ENCODE measurements around the gene DPEP2.
"Not testable (repeated sequence)": the region's sequence is repeated elsewhere in the genome, so short reads cannot be mapped to it uniquely, and the experiment has no call there.

DPEP2 gene

DNA sequence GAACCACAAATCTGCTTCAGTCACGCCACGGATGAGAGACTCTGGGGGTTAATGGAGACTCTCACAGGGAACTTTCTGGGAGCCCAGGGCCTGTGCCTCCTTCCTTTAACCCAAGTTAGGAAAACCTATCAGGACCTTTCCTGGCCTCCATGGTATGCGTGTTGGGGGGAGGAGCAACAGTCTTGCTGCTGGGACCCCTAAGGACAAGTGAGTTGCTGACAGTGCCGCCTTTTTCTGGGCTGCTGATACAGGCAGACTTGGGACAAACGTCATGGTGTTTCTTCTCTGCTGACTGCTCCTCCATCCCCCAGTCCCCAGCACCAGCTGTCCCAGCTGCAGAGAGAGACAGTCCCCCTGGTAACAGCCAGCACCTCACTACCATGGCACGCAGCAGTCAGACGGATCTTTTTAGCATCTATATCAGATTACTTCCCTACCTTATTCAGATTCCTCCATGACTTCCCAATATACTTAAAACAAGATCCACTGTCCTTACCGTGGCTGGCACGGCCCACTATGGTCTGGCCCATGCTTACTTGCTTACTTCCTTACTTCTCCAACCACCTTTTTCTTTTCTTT lies 10.0 kb upstream of the DPEP2 start:
- no peak for DNase-seq (ENCODE audit: low read depth in 2 of 3, low spot score in 1 of 3)

DNA sequence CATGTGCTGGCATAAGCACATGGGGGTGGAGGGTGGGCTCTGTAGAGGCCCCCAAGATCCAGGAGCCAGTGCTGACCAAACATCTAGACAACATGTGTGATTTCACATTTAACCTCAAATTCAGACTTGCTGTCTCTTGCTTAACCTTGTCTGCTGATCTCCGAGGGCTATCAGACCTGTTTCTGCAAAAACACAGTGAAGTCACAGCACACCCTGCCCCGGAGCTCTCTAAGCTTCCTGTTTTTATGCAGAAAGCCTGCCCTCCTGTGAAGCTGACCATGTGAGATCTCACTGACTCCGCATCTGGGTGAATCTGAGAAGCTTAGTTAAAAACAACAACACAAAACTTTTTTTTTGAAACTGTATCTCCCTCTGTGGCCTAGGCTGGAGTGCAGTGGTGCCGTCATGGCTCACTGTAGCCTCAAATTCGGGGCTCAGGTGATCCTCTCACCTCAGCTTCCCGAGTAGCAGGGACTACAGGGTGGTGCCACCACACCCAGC lies 6.6 kb upstream of the DPEP2 start:
- DNase-seq (ENCODE audit: low read depth in 2 of 3, low spot score in 1 of 3) = no peak

DNA sequence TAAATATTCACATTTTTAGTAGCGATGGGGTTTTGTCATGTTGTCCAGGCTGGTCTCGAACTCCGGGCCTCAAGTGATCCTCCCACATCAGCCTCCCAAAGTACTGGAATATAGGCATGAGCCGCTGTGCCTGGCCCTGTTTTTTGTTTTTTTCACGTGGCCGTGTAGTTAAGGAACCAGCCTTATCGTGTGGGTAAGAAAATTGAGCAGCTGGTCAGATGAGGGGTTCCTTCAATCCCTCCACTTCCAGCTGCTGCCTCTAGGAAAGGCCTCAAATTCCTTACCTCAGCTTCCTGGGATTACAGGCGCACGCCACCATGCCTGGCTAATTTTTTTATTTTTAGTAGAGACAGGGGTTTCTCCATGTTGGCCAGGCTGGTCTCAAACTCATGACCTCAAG lies 5.9 kb upstream of the DPEP2 start:
- no peak for DNase-seq (ENCODE audit: low read depth in 2 of 3, low spot score in 1 of 3)

DNA sequence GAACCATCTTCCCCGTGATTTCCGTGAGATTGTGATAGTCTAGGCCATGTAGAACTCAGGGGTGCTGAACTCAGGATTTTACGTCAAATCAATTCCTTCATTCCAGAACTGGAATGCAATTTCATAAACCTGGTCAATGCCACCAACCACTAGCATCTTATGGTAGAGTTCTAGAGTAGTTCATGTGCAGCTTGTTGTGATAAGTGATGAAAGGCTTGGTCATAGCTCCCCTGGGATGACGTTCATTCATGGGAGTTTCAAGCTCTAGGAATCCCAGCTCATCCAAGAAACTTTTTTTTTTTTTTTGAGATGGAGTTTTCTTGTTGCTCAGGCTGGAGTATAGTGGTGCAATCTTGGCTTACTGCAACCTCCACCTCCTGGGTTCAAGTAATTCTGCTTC lies 3.7 kb upstream of the DPEP2 start:
- DNase-seq (ENCODE audit: low read depth in 2 of 3, low spot score in 1 of 3) = no peak

DNA sequence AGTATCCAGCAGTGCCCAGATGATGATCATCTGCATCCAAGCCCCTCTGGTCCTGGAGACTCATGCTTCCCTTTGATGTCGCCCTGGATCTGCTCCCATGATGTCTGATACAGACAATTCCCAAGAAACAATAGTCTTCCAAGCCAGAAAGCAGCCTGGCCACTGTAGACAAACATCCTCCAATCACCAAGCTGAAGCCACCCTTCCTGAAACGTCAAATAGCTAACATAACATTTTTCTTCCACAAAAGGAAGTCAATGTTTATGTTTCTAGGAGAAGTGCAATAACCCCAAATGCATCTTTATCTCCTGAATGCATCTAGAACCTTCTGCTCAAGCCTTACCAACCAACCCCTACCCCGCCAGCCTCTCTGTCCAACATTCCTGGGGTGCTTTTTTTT lies 1.2 kb upstream of the DPEP2 start:
- no peak for DNase-seq (ENCODE audit: low read depth in 2 of 3, low spot score in 1 of 3)

DNA sequence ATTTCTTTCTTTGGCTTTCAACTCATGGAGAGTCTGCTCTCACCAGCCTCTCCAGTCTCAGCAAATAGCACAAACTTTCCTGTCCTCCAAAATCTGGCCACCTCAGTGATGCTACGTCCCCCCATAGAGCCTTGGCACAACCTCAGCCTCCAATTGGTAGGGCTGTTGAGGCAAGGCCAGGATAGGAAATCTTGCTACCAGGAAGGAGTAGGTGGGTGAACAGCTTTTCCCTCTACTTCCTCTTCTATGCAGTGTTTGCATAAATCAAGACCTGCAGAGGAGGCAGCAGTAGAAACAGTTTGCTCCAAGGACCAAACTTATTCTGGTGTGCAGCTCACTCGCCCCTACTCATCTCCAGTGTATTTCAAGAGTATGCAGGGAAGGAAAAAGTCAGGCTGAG lies 701 bp upstream of the DPEP2 start:
- no peak for DNase-seq (ENCODE audit: low read depth in 2 of 3, low spot score in 1 of 3)

DNA sequence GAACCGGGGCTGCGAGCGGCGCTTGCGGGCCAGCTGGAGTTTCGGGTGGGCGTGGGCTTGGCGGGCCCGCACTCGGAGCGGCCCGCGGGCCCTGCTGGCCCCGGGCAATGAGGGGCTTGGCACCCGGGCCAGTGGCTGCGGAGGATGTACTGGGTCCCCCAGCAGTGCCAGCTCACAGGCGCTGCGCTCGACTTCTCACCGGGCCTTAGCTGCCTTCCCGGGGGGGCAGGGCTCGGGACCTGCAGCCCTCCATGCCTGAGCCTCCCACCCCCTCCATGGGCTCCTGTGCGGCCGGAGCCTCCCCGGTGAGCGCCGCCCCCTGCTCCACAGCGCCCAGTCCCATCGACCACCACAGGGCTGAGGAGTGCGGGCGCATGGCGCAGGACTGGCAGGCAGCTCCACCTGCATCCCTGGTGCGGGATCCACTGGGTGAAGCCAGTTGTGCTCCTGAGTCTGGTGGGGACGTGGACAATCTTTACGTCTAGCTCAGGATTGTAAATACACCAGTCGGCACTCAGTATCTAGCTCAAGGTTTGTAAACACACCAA lies 979 bp downstream of the DPEP2 start:
- DNase-seq (ENCODE audit: low read depth in 2 of 3, low spot score in 1 of 3) = not testable (repeated sequence)

DNA sequence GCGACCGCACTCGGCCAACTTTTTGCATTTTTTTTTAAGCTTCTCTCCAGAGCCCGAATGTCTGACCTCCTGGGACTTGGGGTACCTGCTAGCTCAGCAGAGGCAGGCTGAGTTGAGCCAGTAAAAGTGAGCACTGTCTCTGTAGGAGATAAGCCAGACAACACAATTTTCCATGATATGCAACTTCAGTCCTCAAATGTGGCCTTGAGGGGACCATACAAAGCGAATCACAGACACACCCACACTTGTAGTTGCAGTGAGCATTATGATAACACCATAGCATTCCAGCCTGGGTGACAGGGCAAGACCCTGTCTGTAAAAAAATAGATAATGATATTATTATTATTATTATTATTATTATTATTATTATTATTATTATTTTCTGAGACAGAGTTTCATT lies 2.6 kb downstream of the DPEP2 start:
- no peak for DNase-seq (ENCODE audit: low read depth in 2 of 3, low spot score in 1 of 3)

DNA sequence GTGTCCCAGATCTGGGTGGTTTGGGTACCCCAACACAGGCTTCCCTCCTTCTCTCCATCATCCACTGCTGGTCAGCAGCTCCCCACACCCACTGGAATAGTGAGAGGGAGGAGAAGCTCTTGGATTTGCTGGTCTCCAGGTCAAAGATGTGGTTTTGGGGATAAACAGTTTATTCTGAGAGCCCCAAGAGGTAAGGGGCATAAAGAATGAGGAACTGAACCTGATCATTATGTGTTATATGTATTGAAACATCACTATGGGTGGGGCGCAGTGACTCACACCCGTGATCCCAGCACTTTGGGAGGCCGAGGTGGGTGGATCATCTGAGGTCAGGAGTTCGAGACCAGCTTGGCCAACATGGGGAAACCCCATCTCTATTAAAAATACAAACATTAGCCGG lies 3.9 kb downstream of the DPEP2 start:
- DNase-seq (ENCODE audit: low read depth in 2 of 3, low spot score in 1 of 3) = no peak

DNA sequence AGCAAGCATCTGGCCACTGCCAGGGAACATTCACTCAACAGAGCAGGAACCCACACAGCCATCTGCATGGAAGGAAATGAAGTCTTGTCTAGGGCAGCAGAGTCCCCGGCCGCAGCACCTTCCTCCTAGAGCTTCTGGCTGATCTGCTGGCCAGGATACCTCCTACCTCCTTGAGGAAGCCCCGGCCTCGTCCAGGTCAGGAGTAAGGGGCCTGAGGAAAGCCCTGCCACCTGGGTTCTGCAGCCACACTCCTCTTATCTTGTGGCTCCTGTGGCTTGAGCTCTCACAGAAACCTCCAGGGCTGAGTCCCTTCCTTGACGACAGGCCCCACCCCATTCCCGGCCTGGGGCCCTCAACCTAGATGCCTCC lies 5.3 kb downstream of the DPEP2 start:
- DNase-seq (ENCODE audit: low read depth in 2 of 3, low spot score in 1 of 3) = not testable (repeated sequence)

DNA sequence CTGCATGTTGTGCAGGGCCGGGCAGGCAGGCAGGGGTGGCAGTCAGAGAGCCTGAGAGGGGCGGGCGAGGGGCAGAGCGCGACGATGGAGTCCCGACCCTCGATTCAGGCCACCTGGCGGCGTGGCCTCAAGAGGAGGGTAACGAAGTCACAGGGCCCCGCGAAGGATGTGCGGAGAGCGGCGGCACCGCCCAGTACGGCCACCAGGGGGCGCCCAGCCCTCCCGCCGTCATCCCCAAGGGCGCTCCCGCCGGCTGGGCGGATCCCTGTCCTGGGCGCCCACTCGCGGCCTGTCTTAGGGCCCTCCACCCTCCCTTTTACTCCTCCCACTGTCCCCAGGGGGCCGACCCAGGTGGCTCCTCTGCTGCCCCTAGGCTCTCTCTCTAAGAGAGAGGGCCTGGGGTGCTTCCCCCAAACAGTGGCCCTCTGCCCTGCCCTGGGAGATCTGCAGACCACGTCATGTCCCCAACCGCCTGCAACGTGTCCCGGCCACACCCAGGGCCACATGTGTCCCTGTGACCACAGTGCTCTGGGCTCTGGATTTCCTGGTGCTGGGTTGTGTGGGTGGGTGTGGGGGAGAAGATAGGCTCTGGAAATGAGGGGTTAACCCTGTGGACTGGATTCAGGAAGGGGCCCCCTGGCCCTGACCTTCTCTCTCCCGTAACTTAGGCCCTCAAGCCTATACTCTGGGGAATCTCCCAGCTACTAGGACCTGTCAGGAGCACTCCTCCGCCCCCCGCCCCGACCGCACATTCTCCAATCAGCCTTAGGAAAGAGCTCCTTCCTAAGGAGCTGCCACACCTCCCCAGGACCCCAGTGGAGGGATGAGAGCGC lies 5.9 kb downstream of the DPEP2 start:
- peak; percentile 74 to 82 (median 79) for DNase-seq (ENCODE audit: low read depth in 2 of 3, low spot score in 1 of 3)

DNA sequence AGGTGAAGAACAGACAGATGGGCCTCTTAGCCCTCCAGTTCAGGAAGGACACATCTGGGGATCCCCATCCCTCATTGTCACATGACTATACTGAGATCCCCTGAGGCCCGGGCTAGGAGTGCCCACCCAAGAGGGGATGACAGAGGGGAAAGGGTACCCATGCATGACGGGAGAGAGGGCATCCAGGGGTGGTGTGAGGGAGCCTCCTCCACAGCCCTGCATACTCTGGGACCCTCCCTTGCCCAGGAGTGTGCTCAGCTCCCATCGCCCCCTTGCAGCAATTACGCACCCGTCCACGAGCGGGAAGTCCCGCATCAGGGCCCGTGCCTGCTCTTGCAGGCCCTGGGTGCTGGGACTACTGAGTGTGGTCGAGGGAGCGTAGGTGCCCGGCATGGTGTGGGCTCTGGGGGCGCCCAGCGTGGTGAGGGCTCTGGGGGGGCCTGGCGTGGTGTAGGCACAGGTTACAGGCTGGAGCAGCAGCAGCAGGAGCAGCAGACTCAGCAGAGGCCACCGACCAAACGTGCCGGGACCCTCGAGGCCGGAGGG lies 6.5 kb downstream of the DPEP2 start:
- no peak for DNase-seq (ENCODE audit: low read depth in 2 of 3, low spot score in 1 of 3)

DNA sequence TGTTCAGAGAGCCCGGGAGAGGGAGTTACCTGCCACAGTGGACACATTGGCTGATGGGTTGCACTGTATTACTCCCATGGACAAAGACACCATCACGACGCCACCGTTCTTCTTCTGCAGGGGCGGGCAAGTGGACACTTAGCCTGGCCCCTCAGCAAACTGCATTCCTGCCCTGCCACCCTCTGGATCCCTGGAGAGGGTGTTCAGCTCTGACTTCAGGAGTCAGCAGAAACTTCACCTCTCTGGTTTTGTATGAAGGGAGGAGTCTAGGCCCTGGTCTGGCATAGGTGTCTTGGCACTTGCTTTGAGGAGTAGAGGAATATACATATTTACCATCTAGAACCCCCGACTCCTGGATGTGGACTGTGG lies 9.3 kb downstream of the DPEP2 start:
- DNase-seq (ENCODE audit: low read depth in 2 of 3, low spot score in 1 of 3) = no peak

DNA sequence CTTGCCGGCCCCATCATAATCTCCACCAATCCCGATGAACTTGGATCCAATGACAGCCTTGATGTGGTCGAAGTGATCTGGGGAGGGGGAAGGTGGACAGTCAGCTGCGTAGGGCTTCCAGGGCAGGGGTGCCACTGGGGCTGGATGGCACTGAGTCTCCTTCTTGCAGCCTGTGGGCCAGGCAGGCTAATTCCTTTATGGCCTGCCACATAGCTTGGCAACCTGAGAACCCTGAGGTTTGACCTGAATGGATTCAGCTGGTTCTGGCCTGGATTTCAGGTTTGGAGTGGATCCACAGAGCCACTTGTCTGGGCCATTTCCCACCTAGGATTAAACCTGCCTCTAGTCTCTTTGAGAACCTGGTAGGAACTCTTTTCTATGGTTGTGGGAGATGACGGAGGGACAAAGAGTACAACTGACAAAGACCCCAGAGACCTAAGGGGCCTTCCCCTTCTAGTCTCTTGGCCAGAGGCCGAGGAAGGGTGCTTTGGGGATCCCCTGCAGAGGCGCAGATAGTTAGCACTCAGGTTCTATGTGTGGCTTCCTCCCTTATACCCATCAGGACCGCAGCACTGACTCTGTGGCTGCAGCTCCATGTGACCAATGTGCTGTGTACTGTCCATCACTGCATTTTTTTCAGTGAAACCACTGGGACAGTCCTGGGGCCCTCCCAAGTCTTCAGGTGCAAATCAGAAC lies 9.8 kb downstream of the DPEP2 start:
- DNase-seq (ENCODE audit: low read depth in 2 of 3, low spot score in 1 of 3) = no peak

DNA sequence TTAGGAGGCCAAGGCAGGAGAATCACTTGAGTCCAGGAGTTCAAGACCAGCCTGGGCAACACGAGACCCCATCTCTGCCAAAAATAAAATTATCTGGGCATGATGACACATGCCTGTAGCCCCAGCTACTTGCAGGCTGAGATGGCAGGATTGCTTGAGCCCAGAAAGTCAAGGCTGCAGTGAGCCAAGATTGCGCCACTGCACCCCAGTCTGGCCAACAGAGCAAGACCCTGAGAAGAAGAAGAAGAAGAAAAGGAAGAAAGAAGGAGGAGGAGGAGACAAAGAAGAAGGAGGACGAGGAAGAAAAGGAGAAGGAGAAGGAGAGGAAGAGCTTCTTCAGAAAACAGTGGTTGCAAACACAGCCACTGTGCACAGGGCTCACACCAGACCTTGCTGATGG lies 10.6 kb downstream of the DPEP2 start:
- DNase-seq (ENCODE audit: low read depth in 2 of 3, low spot score in 1 of 3) = no peak

DNA sequence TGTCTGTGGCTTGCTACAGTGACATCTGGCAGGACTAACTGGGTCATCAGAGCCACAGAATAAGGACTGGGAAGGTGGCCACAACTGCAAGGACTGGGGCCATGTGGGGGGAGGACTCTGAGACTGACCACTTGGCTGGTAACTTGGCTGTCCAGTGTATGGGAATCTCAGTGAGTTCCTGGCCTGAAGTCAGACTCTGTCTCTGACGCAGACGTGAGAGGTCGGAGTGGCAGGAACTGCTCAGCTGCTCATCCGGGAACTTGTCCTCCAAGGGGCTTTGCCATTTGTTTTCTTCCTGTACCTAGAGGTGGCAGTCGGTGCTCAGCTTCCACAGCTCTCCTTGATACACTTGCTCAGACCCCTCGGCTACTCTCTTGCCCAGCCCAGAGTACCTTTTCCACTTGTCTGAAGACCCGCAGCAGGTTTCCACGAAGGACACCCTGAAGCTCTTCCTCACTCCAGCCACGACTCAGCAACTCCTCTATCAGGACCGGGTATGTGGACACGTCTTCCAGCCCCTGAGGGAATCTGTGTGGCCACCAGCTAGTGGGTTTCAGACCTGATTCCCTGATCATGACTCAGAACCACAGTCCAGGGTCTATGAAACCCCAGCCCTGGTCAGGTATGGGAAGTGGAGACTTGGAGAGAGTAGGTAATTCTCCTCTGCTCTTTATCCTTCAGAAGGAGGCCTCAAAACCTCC lies 11.7 kb downstream of the DPEP2 start:
- no peak for DNase-seq (ENCODE audit: low read depth in 2 of 3, low spot score in 1 of 3)

DNA sequence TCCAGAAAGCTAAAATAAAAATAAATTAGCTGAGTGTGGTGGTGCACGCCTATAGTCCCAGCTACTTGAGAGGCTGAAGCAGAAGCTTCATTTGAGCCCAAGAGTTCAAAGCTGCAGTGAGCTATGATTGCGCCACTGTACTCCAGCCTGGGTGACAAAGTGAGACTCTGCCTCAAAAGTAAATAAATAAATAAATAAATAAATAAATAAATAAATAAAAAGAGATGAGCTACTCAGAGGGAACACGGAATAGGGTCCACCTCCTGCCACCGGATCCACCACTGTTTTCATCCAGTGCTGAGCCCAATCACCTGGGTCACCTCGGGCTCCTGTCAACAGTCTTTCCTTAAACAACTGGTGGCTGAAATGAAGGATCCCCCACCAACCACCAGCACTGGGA lies 12.3 kb downstream of the DPEP2 start:
- DNase-seq (ENCODE audit: low read depth in 2 of 3, low spot score in 1 of 3) = no peak

DNA sequence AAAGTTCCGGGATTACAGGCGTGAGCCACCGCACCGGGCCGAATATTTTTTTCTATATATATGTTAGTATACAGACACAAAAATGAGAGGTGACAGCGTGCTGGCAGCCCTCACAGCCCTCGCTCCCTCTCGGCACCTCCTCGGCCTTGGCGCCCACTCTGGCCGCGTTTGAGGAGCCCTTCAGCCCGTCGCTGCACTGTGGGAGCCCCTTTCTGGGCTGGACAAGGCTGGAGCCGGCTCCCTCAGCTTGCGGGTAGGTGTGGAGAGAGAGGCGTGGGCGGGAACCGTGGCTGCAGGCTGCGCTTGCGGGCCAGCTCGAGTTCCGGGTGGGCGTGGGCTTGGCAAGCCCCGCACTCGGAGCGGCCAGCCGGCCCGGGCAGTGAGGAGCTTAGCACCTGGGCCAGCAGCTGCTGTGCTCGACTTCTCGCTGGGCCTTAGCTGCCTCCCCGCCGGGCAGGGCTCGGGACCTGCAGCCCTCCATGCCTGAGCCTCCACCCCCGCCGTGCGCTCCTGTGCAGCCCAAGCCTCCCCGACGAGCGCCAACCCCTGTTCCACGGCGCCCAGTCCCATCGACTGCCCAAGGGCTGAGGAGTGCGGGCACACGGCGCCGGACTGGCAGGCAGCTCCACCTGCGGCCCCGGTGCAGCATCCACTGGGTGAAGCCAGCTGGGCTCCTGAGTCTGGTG lies 17.1 kb downstream of the DPEP2 start:
- DNase-seq (ENCODE audit: low read depth in 2 of 3, low spot score in 1 of 3) = no peak

DNA sequence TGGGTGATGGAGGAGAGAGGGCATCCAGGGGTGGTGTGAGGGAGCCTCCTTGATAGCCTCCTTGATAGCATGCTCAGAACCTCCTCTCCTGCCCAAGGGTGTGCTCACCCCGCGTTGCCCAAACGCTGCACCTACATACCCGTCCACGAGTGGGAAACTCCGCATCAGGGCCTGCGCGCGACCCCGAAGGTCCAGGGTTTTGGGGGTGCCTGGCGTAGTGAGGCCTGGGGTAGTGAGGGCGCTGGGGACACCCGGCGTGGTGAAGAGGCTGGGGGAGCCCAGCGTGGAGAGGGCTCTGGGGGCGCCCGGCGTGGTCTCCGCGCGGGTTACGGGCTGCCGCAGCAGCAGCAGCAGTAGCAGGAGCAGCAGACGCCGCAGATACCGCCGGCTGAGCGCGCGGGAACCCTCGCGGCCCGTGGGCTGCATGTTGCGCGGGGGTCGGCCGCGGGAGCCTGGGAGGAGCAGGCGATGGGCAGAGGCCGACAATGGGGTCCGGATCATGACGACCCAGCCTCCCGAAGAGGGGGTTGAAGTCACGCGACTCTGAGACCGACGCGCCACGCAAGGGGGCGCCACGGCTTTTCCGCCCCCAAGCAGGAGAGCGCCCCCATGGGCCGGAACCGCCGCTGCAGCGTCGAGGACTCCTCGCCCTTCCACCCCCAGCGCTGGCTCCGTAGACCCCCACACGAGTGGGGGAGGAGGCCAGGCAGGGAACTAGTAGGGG lies 19.2 kb downstream of the DPEP2 start, which contains the start of gene DPEP3:
DPEP3 (minus strand) TSS at position 545 of the 724 bp plus-strand sequence; CDS start at position 426, 119 bp downstream.
- no peak for DNase-seq (ENCODE audit: low read depth in 2 of 3, low spot score in 1 of 3)
